Mesothelial cell of epicardium (in vitro differentiated cells): ENCODE data around the gene SCD5. TPM values are rescaled to one million over a fixed set of nuclear protein-coding genes. Genes with fewer than 3 reads are reported as not detected.

Experiments
- DNase-seq, 2 experiments: peaks; one replicate each; pipeline ENCODE4 v3.0.0; 2021; ENCODE audit warnings: low spot score in 2 of 2; ENCODE audit not compliant: unreplicated experiment in 2 of 2
- H3K27ac Mint-ChIP-seq: 2 replicates; pipeline ENCODE4 v1.8.0; 2021; ENCODE audit warnings: mixed read lengths
- H3K27me3 Mint-ChIP-seq: 2 replicates; pipeline ENCODE4 v1.8.0; 2021; ENCODE audit warnings: low read depth, mixed read lengths
- H3K36me3 Mint-ChIP-seq: 2 replicates; pipeline ENCODE4 v1.8.0; 2021; ENCODE audit warnings: mixed read lengths
- H3K4me1 Mint-ChIP-seq: 2 replicates; pipeline ENCODE4 v1.8.0; 2021; ENCODE audit warnings: mixed read lengths
- H3K4me3 Mint-ChIP-seq: 2 replicates; pipeline ENCODE4 v1.8.0; 2021; ENCODE audit warnings: mild to moderate bottlenecking, moderate library complexity, mixed read lengths
- H3K9me3 Mint-ChIP-seq: 2 replicates; pipeline ENCODE4 v1.8.0; 2021; ENCODE audit warnings: mixed read lengths
- total RNA-seq: library from RNA; stranded (reverse); gene quantifications from 3 replicates; pipeline ENCODE4 v1.2.1, GENCODE V29; 2021
- TF ChIP-seq, protein P1 (sequence below): fragments of 200-600 bp; sonication (generic); IDR thresholded peaks from one replicate; pipeline ENCODE4 v1.5.0; 2021; ENCODE audit warnings: antibody characterized with exemption; ENCODE audit not compliant: unreplicated experiment

The SCD5 gene
- total RNA-seq, 1 donor from 2014 or later: 27.2 TPM

DNA sequence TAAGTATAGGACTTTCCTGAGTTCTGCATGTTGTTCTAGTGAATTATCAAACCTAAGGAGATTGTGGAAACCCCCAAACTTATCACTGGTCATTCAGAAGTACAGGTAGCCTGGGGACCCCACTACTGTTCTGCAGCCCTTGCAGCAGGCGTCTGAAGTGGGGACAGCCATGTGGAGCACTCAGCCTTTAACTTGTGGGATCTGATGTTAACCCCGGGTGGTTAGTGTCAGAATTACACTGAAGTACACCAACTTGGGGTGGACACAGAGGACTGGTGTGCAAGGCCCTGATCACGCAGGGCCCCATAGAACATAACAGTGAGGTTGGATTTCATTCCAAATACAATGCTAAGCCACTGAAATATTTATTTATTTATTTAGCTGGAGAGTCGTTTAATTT, 103.7 kb downstream of the SCD5 start:
- DNase-seq: no peak
- Mint-ChIP-seq H3K4me3 (no peak overlapping the region), H3K9me3 (no peaks in the 10 kb centered on the region), H3K27ac (no peak overlapping the region), H3K4me1 (peaks cover 13% of the 10 kb centered on the region), H3K36me3 (peaks cover 2% of the 10 kb centered on the region), H3K27me3 (no peaks in the 10 kb centered on the region)
- TF ChIP-seq, protein P1, sequence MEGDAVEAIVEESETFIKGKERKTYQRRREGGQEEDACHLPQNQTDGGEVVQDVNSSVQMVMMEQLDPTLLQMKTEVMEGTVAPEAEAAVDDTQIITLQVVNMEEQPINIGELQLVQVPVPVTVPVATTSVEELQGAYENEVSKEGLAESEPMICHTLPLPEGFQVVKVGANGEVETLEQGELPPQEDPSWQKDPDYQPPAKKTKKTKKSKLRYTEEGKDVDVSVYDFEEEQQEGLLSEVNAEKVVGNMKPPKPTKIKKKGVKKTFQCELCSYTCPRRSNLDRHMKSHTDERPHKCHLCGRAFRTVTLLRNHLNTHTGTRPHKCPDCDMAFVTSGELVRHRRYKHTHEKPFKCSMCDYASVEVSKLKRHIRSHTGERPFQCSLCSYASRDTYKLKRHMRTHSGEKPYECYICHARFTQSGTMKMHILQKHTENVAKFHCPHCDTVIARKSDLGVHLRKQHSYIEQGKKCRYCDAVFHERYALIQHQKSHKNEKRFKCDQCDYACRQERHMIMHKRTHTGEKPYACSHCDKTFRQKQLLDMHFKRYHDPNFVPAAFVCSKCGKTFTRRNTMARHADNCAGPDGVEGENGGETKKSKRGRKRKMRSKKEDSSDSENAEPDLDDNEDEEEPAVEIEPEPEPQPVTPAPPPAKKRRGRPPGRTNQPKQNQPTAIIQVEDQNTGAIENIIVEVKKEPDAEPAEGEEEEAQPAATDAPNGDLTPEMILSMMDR: no peak

GRCh38 chr4:82694046-82694445, 104.5 kb downstream of the SCD5 start:
- DNase-seq: no peak
- H3K4me3 Mint-ChIP-seq: no peak overlapping the region
- no peak overlapping the region for H3K27ac Mint-ChIP-seq
- H3K4me1 Mint-ChIP-seq: peaks cover 13% of the 10 kb centered on the region
- H3K36me3 Mint-ChIP-seq: peaks cover 2% of the 10 kb centered on the region
- no peaks in the 10 kb centered on the region for H3K9me3 Mint-ChIP-seq
- TF ChIP-seq, protein P1: no peak
- H3K27me3 Mint-ChIP-seq: no peaks in the 10 kb centered on the region

DNA sequence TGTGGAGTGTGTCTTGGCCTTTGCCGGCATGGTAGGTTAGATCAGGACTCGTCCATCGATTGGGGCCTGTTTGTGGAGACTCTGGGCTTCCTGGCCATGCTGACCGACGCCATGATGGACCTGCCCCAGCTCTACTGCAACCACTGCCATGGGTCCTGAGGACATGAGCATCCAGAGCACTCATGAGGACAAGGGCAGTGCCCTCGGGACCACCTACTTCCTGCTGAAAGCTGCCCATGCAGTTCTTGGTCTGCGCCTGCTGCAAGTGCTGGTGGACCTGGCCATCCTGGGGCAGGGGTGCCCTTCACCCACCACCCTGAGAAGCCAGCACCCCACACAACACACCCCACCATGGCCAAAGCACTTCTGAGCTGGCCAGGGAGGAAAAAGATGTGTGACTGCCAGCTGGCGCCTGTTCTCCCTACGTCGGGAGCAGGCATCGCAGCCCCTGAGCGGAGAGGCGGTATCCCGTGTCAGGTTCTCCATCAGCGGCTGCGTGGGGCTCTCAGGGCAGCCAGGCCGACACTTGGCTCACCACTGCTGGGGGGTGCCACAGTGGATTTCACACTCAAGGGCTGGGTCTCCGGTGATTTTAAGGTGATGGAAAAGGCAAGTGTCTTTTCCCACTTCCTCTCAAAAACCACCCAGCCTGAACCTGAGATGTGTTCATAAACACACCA, 106.4 kb downstream of the SCD5 start:
- no peak for DNase-seq
- Mint-ChIP-seq H3K4me1 (peaks cover 19% of the 10 kb centered on the region), H3K4me3 (no peak overlapping the region), H3K36me3 (peaks cover 2% of the 10 kb centered on the region), H3K9me3 (no peaks in the 10 kb centered on the region), H3K27me3 (no peaks in the 10 kb centered on the region), H3K27ac (no peak overlapping the region)
- TF ChIP-seq, protein P1: no peak

DNA sequence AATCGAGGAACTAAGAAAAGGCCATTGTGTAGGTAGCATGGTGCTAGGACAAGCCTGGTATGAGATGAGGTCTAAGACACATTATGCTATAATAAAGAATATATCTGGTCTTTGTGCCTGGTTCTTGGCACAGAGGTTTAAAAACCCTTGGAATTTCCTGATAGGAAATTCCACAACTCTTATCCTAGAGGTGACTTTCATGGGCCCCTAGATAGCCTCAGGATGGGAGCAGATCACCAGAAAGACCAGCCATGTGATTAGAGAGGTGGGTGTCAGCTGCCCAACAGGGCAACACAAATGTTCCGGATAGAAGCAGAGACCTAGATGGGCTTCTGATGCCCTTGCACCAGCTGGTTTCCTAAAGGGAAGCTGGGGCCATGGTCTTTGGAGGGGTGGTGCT, 107.2 kb downstream of the SCD5 start:
- Mint-ChIP-seq H3K4me1 (peaks cover 18% of the 10 kb centered on the region), H3K27ac (no peak overlapping the region), H3K36me3 (peaks cover 2% of the 10 kb centered on the region), H3K9me3 (no peaks in the 10 kb centered on the region), H3K27me3 (no peaks in the 10 kb centered on the region), H3K4me3 (no peak overlapping the region)
- TF ChIP-seq, protein P1: no peak
- no peak for DNase-seq

GRCh38 chr4:82688091-82688795, 110.4 kb downstream of the SCD5 start:
- H3K27me3 Mint-ChIP-seq: no peaks in the 10 kb centered on the region
- peak overlapping the region; percentile 43 for H3K27ac Mint-ChIP-seq
- H3K9me3 Mint-ChIP-seq: no peaks in the 10 kb centered on the region

More at GRCh38 chr4:82688091-82688795, 110.4 kb downstream of the SCD5 start:
- TF ChIP-seq, protein P1: no peak
- no peak overlapping the region for H3K4me3 Mint-ChIP-seq
- no peak for DNase-seq
- H3K4me1 Mint-ChIP-seq: peaks cover 15% of the 10 kb centered on the region
- H3K36me3 Mint-ChIP-seq: peaks cover 1% of the 10 kb centered on the region
